AG04450 (cell line): ENCODE results near the gene ABTB1. TPM values are rescaled to one million over a fixed set of nuclear protein-coding genes. Genes with fewer than 3 reads are reported as not detected.

Experiments used
- CTCF ChIA-PET: fragments of 300-600, 350-600 bp; formaldehyde crosslinking; extraction: SDS; loops from one replicate; lab custom pipeline; 2022; ENCODE audit warnings: antibody characterized with exemption, inconsistent platforms; lab: Charles Lee
- POLR2A ChIA-PET: fragments of 350-600 bp; formaldehyde crosslinking; extraction: SDS; loops from one replicate; lab custom pipeline; 2021; ENCODE audit warnings: antibody characterized with exemption, inconsistent platforms; lab: Yijun Ruan, JAX
- DNase-seq: peaks from one replicate; pipeline ENCODE4 v3.0.0-alpha.2; 2011; ENCODE audit warnings: low read depth, low spot score
- H3K27ac ChIP-seq: one replicate; pipeline ENCODE4 v1.5.1; 2012; ENCODE audit warnings: low read depth, low read length, control low read depth
- H3K27me3 ChIP-seq: one replicate; pipeline ENCODE4 v1.6.0; 2012; ENCODE audit warnings: low read length; ENCODE audit not compliant: control insufficient read depth, insufficient read depth
- H3K4me3 ChIP-seq: 2 replicates; pipeline ENCODE4 v1.5.1; 2011; ENCODE audit warnings: mild to moderate bottlenecking, low read depth, low read length, control low read depth
- H3K9me3 ChIP-seq: 2 replicates; pipeline ENCODE4 v1.5.1; 2012; ENCODE audit warnings: low read length; ENCODE audit not compliant: control insufficient read depth, insufficient read depth
- CTCF ChIP-seq: IDR thresholded peaks from 2 replicates; pipeline ENCODE4 v1.5.1; 2011; ENCODE audit warnings: low read depth, low read length, control low read depth, inconsistent platforms
- polyA plus RNA-seq: library from polyadenylated mRNA; depleted of rRNA; stranded (reverse); fragments of >200 nt; gene quantifications from 2 replicates; pipeline ENCODE4 v1.2.3, GENCODE V29; 2011; rRNA removed

Gene ABTB1
- polyA plus RNA-seq, 1 experiment, result 15.5 TPM

- no peak for DNase-seq
Observed at GRCh38 chr3:127726894-127727293, 54.1 kb downstream of the ABTB1 start.

GRCh38 chr3:127728417-127729015 is 55.8 kb downstream of the ABTB1 start:
- DNase-seq, result no peak
- no peaks in the 10 kb centered on the region for H3K27me3 ChIP-seq
- H3K9me3 ChIP-seq, result peaks cover 3% of the 10 kb centered on the region; the same call in 1 of the 2 replicates
- ChIA-PET POLR2A (no interaction called here), CTCF (no interaction called here)
- no peak for TF ChIP-seq CTCF
- H3K27ac ChIP-seq, result no peak overlapping the region
- H3K4me3 ChIP-seq, result no peak overlapping the region

More at GRCh38 chr3:127726894-127727293, 54.1 kb downstream of the ABTB1 start:
- Histone ChIP-seq H3K9me3 (peaks cover 3% of the 10 kb centered on the region; the same call in 1 of the 2 replicates), H3K27me3 (no peaks in the 10 kb centered on the region), H3K27ac (no peak overlapping the region), H3K4me3 (no peak overlapping the region)
- no peak for TF ChIP-seq CTCF
- CTCF ChIA-PET, result interaction anchor here (0.6 kb wide), 1 partner anchor 290 kb away, joined by 4 read pairs; no protein-coding TSS in a partner anchor
- POLR2A ChIA-PET, result interaction anchor here (0.7 kb wide), 1 partner anchor 20 kb away, joined by 6 read pairs; no protein-coding TSS in a partner anchor

- no peak for TF ChIP-seq CTCF
- Histone ChIP-seq H3K27me3 (no peaks in the 10 kb centered on the region), H3K27ac (no peak overlapping the region), H3K4me3 (no peak overlapping the region), H3K9me3 (no peaks in the 10 kb centered on the region)
- no peak for DNase-seq
- ChIA-PET POLR2A (no interaction called here), CTCF (no interaction called here)
Observed at GRCh38 chr3:127729556-127730056, 56.9 kb downstream of the ABTB1 start.

- no peak overlapping the region for H3K27ac ChIP-seq
- no peak for TF ChIP-seq CTCF
- ChIA-PET POLR2A (no interaction called here), CTCF (interaction anchor here (0.5 kb wide), 1 partner anchor 34 kb away, joined by 5 read pairs; no protein-coding TSS in a partner anchor)
- no peaks in the 10 kb centered on the region for H3K9me3 ChIP-seq
- no peaks in the 10 kb centered on the region for H3K27me3 ChIP-seq
- DNase-seq, result no peak
- no peak overlapping the region for H3K4me3 ChIP-seq
Observed at GRCh38 chr3:127730171-127730570, 57.4 kb downstream of the ABTB1 start.

Other genes with a start within 250 kb of the ABTB1 start
- 20.6 and 29.7 TPM in 2 replicates for gene TPRA1, start 82.2 kb upstream of the ABTB1 start, polyA plus RNA-seq
- gene MCM2, start 74.5 kb upstream of the ABTB1 start, polyA plus RNA-seq, result 12.2 and 12.5 TPM in 2 replicates
- 1.5 and 1.9 TPM in 2 replicates for gene PODXL2, start 43.8 kb upstream of the ABTB1 start, polyA plus RNA-seq
- 49.1 and 51.5 TPM in 2 replicates for gene MGLL, start 149.6 kb downstream of the ABTB1 start, polyA plus RNA-seq
- not detected in 2 replicates for gene KBTBD12, start 242.3 kb downstream of the ABTB1 start, polyA plus RNA-seq